T-helper 2 cell treated with Interferon-gamma antibody and Interleukin-4, amounts not matched to agents 5 μg/mL and 100 μg/mL, for 36 hours (primary cell): ENCODE results near the gene SMAD5.

ENCODE experiments used
- DNase-seq: peaks from one replicate; pipeline ENCODE4 v3.0.0; 2021; ENCODE audit warnings: low spot score
- H3K27ac Mint-ChIP-seq: one replicate; pipeline ENCODE4 v1.8.0; 2021; ENCODE audit warnings: mild to moderate bottlenecking, mixed read lengths
- H3K27me3 Mint-ChIP-seq: one replicate; pipeline ENCODE4 v1.8.0; 2021; ENCODE audit warnings: low read depth, mixed read lengths
- H3K36me3 Mint-ChIP-seq: one replicate; pipeline ENCODE4 v1.8.0; 2021; ENCODE audit warnings: low read depth, mixed read lengths
- H3K4me1 Mint-ChIP-seq: one replicate; pipeline ENCODE4 v1.8.0; 2021; ENCODE audit warnings: low read depth, mixed read lengths
- H3K4me3 Mint-ChIP-seq: one replicate; pipeline ENCODE4 v1.8.0; 2022; ENCODE audit warnings: mild to moderate bottlenecking, moderate library complexity, mixed read lengths
- H3K9me3 Mint-ChIP-seq: one replicate; pipeline ENCODE4 v1.8.0; 2021; ENCODE audit warnings: mixed read lengths

The SMAD5 gene

GRCh38 chr5:136190091-136190720 is 57.6 kb downstream of the SMAD5 start:
- DNase-seq: no peak
- no peak overlapping the region for H3K27ac Mint-ChIP-seq
- H3K36me3 Mint-ChIP-seq: no peaks in the 10 kb centered on the region
- no peaks in the 10 kb centered on the region for H3K9me3 Mint-ChIP-seq
- no peaks in the 10 kb centered on the region for H3K4me1 Mint-ChIP-seq
- no peak overlapping the region for H3K4me3 Mint-ChIP-seq
- H3K27me3 Mint-ChIP-seq: peaks cover 43% of the 10 kb centered on the region

GRCh38 chr5:136190904-136191303 is 58.3 kb downstream of the SMAD5 start:
- H3K4me3 Mint-ChIP-seq: no peak overlapping the region
- no peak overlapping the region for H3K27ac Mint-ChIP-seq
- no peaks in the 10 kb centered on the region for H3K4me1 Mint-ChIP-seq
- H3K36me3 Mint-ChIP-seq: no peaks in the 10 kb centered on the region
- no peaks in the 10 kb centered on the region for H3K9me3 Mint-ChIP-seq
- peaks cover 47% of the 10 kb centered on the region for H3K27me3 Mint-ChIP-seq
- DNase-seq: no peak

GRCh38 chr5:136191304-136192014 is 58.8 kb downstream of the SMAD5 start:
- H3K4me1 Mint-ChIP-seq: no peaks in the 10 kb centered on the region
- no peak overlapping the region for H3K4me3 Mint-ChIP-seq
- no peaks in the 10 kb centered on the region for H3K9me3 Mint-ChIP-seq
- no peak overlapping the region for H3K27ac Mint-ChIP-seq
- no peak for DNase-seq
- H3K36me3 Mint-ChIP-seq: no peaks in the 10 kb centered on the region
- H3K27me3 Mint-ChIP-seq: peaks cover 49% of the 10 kb centered on the region

- peaks cover 51% of the 10 kb centered on the region for H3K27me3 Mint-ChIP-seq
- H3K9me3 Mint-ChIP-seq: no peaks in the 10 kb centered on the region
- H3K4me1 Mint-ChIP-seq: no peaks in the 10 kb centered on the region
- H3K4me3 Mint-ChIP-seq: no peak overlapping the region
- no peaks in the 10 kb centered on the region for H3K36me3 Mint-ChIP-seq
- DNase-seq: no peak
- no peak overlapping the region for H3K27ac Mint-ChIP-seq
These were observed 59.4 kb downstream of the SMAD5 start for GRCh38 chr5:136192015-136192525.

- peaks cover 51% of the 10 kb centered on the region for H3K27me3 Mint-ChIP-seq
- no peaks in the 10 kb centered on the region for H3K4me1 Mint-ChIP-seq
These were observed 60.1 kb downstream of the SMAD5 start, which contains the start of gene SMIM32 for GRCh38 chr5:136192526-136193321. SMIM32 (minus strand) TSS chr5:136193162; CDS start chr5:136192524, 638 bp downstream.

GRCh38 chr5:136193322-136193935 is 60.8 kb downstream of the SMAD5 start:
- DNase-seq: no peak
- Mint-ChIP-seq H3K27me3 (peaks cover 51% of the 10 kb centered on the region), H3K4me3 (no peak overlapping the region)

More at GRCh38 chr5:136192526-136193321, 60.1 kb downstream of the SMAD5 start, which contains the start of gene SMIM32:
- DNase-seq: no peak
- H3K27ac Mint-ChIP-seq: no peak within 1 kb of the TSS
- H3K4me3 Mint-ChIP-seq: no peak within 1 kb of the TSS
- H3K9me3 Mint-ChIP-seq: no peaks in the 10 kb centered on the region
- H3K36me3 Mint-ChIP-seq: no peaks in the 10 kb centered on the region

GRCh38 chr5:136194576-136194975 is 61.9 kb downstream of the SMAD5 start:
- no peaks in the 10 kb centered on the region for H3K4me1 Mint-ChIP-seq
- no peaks in the 10 kb centered on the region for H3K9me3 Mint-ChIP-seq
- DNase-seq: no peak
- H3K36me3 Mint-ChIP-seq: no peaks in the 10 kb centered on the region
- H3K4me3 Mint-ChIP-seq: no peak overlapping the region
- peaks cover 51% of the 10 kb centered on the region for H3K27me3 Mint-ChIP-seq
- H3K27ac Mint-ChIP-seq: no peak overlapping the region

More at GRCh38 chr5:136193322-136193935, 60.8 kb downstream of the SMAD5 start:
- Mint-ChIP-seq H3K4me1 (no peaks in the 10 kb centered on the region), H3K27ac (no peak overlapping the region), H3K36me3 (no peaks in the 10 kb centered on the region), H3K9me3 (no peaks in the 10 kb centered on the region)

GRCh38 chr5:136195971-136196820 is 63.6 kb downstream of the SMAD5 start:
- Mint-ChIP-seq H3K9me3 (no peaks in the 10 kb centered on the region), H3K4me3 (no peak overlapping the region), H3K36me3 (no peaks in the 10 kb centered on the region), H3K27me3 (peaks cover 40% of the 10 kb centered on the region), H3K27ac (no peak overlapping the region), H3K4me1 (no peaks in the 10 kb centered on the region)
- no peak for DNase-seq

GRCh38 chr5:136197462-136198142 is 65.0 kb downstream of the SMAD5 start:
- H3K27me3 Mint-ChIP-seq: peaks cover 37% of the 10 kb centered on the region
- H3K27ac Mint-ChIP-seq: no peak overlapping the region
- no peak overlapping the region for H3K4me3 Mint-ChIP-seq
- DNase-seq: no peak
- H3K36me3 Mint-ChIP-seq: no peaks in the 10 kb centered on the region
- no peaks in the 10 kb centered on the region for H3K4me1 Mint-ChIP-seq
- no peaks in the 10 kb centered on the region for H3K9me3 Mint-ChIP-seq

GRCh38 chr5:136198453-136198852 is 65.8 kb downstream of the SMAD5 start:
- Mint-ChIP-seq H3K36me3 (no peaks in the 10 kb centered on the region), H3K4me1 (no peaks in the 10 kb centered on the region), H3K27me3 (peaks cover 38% of the 10 kb centered on the region), H3K4me3 (no peak overlapping the region), H3K27ac (no peak overlapping the region), H3K9me3 (no peaks in the 10 kb centered on the region)
- DNase-seq: no peak

GRCh38 chr5:136199408-136199807 is 66.8 kb downstream of the SMAD5 start:
- DNase-seq: no peak
- H3K4me3 Mint-ChIP-seq: no peak overlapping the region
- H3K27me3 Mint-ChIP-seq: peaks cover 36% of the 10 kb centered on the region
- H3K4me1 Mint-ChIP-seq: no peaks in the 10 kb centered on the region
- H3K9me3 Mint-ChIP-seq: no peaks in the 10 kb centered on the region
- no peak overlapping the region for H3K27ac Mint-ChIP-seq
- H3K36me3 Mint-ChIP-seq: no peaks in the 10 kb centered on the region

GRCh38 chr5:136200130-136200529 is 67.5 kb downstream of the SMAD5 start:
- H3K27ac Mint-ChIP-seq: no peak overlapping the region
- no peaks in the 10 kb centered on the region for H3K36me3 Mint-ChIP-seq
- no peak overlapping the region for H3K4me3 Mint-ChIP-seq
- H3K4me1 Mint-ChIP-seq: no peaks in the 10 kb centered on the region
- no peak for DNase-seq
- H3K27me3 Mint-ChIP-seq: peaks cover 32% of the 10 kb centered on the region
- no peaks in the 10 kb centered on the region for H3K9me3 Mint-ChIP-seq
